Measurements from ENCODE around the gene DISP2.

DISP2 gene

DNA sequence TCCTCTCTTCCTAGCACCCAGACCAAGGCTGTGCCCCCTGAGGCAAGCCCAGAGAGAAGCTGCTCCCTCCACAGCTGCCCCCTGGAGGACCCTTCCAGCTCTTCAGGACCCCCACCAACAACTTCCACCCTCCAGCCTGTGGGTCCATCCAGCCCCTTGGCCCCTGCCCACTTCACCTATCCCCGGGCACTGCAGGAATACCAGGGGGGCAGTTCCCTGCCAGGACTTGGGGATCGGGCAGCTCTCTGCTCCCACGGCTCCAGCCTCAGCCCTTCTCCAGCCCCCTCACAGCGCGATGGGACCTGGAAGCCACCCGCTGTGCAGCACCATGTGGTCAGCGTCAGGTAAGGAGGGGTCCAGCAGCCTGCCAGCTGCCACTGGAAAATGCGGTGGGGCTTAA, 5.6 kb downstream of the DISP2 start:
- DNase-seq (ENCODE audit: low read depth in 2 of 2), result no peak

DNA sequence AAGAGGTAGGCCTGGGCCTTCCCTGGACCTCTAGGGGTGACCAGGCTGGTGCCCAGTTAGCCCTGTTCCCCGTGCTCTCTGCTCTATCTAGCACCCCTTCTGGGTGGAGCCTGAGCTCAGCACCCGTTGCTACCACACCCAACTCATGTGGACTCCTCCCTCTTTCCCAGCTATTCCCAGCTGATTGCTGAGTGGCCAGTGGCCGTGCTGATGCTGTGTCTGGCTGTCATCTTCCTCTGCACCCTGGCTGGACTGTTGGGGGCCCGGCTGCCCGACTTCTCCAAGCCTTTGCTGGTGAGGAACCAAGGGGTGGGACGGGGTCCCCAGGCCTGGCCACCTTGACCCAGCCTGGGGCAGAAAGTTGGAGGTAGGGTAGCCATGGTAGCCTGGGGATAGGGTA, 6.2 kb downstream of the DISP2 start:
- DNase-seq (ENCODE audit: low read depth in 2 of 2), result no peak

DNA sequence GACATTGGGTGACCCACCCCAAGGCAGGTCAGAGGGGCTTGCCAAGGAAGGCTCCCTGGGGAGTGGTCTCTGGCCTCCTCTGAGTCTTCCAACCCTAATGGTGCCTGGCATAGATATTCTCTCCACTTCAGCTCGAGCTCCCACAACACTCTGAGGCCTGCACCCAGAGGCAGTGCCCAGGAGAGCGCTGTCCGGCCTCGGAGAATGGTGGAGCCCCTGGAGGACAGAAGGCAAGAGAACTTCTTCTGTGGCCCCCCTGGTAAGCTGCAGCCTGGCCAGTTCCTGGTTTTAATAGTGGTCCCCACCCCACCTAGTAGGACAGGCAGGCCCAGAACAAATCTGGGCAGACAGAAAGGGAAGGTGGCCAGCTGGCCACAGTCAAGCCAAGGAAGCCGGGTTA, 7.0 kb downstream of the DISP2 start:
- DNase-seq (ENCODE audit: low read depth in 2 of 2), result no peak

DNA sequence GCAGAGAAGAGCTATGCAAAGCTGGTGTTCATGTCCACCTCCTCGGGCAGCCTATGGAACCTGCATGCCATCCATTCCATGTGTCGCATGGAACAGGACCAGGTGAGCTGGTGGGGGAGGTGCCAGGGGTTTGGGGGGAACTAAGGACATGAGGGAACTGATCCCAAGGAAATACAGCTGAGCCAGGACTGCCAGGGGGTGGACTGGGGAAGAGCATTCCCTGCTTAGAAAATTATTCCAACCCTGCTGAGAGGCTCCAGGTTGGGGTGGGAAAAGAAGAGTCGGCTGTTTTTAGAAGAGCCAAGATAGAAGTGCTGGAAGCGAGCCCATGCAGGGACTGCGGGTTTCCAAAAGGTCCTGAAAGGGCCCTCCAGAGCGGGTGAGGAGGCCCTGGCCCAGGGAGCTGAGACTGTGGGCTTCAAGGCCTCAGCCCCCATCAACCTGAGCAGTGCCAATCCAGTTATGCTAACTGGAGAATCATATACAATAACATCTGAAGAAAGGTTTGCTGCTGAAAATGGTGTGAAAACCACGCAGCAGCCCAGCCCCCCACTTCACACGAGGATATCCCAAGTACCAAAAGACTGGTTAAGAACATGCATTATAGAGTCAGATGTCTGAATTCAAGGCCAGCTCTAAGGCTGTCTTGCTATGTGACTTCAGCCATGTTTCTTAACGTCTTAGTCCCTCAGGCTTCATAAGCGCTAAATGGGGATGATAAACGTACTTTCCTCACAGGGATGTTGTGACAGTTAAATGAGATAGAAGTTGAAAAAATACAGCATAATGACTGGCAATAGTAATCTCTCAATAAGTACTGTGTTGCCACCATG, 7.8 kb downstream of the DISP2 start:
- DNase-seq (ENCODE audit: low read depth in 2 of 2), result no peak

DNA sequence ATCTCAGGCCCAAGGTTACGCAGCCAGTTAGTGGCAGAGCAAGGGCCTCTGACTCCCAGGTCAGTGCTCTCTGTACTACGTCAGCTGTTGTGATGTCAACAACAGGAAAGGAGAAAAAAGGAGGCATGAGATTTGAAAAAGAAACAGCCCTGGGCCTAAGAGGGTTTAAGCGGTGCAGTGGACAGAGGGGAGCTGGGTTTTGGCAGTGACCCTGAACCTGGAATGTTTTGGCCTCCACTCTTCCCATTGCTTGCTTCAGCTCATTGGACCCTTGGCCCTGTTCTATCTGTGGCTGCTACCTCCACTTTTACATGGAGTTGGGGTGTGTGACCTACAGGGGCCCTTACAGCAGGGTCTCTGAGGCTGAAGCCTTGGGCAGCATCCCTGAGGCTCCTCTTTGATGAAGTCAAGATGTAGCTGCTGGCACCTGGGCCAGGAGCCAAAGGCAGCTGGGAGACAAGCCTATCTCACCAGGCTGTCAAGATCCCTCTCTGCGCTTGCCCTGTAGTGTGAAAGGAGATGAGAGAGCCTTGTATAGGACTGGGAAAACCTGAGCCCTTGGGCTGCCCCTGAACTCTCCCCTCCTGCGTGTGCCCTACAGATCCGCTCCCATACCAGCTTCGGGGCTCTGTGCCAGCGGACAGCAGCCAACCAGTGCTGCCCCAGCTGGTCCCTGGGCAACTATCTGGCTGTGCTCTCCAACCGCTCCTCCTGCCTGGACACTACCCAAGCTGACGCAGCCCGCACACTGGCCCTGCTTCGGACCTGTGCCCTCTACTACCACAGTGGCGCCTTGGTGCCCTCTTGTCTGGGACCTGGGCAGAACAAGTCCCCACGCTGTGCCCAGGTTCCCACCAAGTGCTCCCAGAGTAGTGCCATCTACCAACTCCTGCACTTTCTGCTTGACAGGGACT, 8.7 kb downstream of the DISP2 start:
- DNase-seq (ENCODE audit: low read depth in 2 of 2), result no peak

DNA sequence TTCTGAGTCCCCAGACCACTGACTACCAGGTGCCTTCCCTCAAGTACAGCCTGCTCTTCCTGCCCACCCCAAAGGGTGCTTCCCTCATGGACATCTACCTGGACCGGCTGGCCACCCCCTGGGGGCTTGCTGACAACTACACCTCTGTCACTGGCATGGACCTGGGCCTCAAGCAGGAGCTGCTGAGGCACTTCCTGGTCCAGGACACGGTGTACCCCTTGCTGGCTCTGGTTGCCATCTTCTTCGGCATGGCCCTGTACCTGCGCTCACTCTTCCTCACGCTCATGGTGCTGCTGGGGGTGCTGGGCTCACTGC, 9.3 kb downstream of the DISP2 start:
- DNase-seq (ENCODE audit: low read depth in 2 of 2), result no peak

DNA sequence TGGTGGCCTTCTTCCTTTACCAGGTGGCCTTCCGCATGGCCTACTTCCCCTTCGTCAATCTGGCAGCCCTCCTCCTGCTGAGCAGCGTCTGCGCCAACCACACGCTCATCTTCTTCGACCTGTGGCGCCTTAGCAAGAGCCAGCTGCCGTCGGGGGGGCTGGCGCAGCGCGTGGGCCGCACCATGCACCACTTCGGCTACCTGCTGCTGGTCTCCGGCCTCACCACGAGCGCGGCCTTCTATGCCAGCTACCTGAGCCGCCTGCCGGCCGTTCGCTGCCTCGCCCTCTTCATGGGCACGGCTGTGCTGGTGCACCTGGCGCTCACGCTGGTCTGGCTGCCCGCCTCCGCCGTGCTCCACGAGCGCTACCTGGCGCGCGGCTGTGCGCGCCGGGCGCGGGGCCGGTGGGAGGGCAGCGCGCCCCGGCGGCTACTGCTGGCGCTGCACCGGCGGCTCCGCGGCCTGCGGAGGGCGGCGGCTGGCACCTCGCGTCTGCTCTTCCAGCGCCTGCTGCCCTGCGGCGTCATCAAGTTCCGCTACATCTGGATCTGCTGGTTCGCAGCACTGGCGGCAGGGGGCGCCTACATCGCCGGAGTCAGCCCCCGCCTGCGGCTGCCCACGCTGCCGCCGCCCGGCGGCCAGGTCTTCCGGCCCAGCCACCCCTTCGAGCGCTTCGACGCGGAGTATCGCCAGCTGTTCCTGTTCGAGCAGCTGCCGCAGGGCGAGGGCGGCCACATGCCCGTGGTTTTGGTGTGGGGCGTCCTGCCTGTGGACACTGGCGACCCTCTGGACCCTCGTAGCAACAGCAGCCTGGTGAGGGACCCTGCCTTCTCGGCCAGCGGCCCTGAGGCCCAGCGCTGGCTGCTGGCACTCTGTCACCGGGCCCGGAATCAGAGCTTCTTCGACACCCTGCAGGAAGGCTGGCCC, 9.9 kb downstream of the DISP2 start:
- DNase-seq (ENCODE audit: low read depth in 2 of 2), result peak; percentile 73

DNA sequence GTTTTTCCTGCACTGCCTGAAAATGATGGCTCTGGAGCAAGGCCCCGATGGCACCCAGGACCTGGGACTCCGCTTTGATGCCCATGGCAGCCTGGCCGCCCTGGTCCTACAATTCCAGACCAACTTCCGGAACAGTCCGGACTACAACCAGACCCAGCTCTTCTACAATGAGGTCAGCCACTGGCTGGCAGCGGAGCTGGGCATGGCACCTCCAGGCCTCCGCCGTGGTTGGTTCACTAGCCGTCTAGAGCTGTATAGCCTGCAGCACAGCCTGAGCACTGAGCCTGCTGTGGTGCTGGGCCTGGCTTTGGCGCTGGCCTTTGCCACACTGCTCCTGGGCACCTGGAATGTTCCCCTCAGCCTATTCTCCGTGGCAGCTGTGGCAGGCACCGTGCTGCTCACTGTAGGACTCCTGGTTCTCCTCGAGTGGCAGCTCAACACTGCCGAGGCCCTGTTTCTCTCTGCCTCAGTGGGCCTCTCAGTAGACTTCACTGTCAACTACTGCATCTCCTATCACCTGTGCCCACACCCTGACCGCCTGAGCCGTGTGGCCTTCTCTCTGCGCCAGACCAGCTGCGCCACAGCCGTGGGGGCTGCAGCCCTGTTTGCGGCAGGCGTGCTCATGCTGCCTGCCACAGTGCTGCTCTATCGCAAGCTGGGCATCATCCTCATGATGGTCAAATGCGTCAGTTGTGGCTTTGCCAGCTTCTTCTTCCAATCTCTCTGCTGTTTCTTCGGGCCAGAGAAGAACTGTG, 10.9 kb downstream of the DISP2 start:
- DNase-seq (ENCODE audit: low read depth in 2 of 2), result no peak

DNA sequence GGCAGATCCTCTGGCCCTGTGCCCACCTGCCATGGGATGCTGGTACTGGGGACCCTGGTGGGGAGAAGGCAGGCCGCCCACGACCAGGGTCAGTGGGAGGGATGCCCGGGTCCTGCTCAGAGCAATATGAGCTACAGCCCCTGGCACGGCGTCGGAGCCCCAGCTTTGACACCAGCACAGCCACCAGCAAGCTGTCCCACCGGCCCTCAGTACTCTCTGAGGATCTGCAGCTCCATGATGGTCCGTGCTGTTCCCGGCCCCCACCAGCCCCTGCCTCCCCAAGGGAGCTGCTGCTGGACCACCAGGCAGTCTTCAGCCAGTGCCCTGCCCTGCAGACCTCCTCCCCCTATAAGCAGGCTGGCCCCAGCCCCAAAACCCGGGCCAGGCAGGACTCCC, 11.5 kb downstream of the DISP2 start:
- DNase-seq (ENCODE audit: low read depth in 2 of 2), result no peak

DNA sequence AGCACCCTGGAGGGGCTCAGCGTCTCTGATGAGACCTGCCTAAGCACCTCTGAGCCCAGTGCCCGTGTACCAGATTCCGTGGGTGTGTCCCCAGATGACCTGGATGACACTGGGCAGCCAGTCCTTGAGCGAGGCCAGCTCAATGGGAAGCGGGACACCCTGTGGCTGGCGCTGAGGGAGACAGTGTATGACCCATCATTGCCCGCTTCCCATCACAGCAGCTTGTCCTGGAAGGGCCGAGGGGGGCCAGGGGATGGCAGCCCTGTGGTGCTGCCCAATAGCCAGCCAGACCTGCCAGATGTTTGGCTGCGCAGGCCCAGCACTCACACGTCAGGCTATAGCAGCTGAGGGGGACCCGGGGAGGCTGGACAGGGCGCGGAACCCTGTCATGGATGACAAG, 12.0 kb downstream of the DISP2 start:
- no peak for DNase-seq (ENCODE audit: low read depth in 2 of 2)

DNA sequence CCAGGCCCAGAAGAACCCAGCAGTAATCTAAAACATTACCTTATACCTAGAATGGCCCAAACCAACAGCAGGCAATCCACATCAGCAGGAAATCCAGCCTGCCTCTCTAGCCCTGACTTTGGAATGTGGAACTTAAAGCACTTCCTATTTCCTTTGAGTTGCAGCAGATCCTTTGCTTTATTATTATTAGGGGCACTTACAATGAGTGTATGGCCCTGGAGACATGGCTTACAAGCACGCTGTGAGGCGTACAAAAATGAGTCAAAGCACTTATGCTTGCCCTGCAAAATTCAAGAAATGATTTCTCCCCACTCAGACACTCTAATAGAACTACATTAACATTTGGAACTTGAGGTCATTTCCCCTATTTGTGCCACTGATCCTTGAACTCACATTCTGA, 15.0 kb downstream of the DISP2 start:
- no peak for DNase-seq (ENCODE audit: low read depth in 2 of 2)

DNA sequence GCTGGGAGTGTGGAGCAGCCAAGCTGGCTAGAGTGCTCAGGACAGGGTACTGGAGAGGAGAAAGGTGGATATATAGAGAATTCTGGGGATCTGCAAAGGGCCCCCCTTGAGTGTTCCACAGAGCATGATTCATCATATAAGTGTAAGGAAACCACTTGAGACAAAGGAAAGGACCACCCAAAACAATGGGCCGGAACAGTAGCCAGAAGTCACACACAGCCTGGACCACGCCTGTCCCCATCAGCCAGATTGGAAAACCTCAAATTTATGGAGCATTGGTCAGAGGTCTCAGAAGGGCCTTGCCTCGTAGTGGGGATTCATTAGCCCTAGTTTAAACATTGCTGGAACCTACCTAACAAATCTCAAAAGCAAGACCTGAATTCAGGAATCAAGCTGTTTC, 19.6 kb downstream of the DISP2 start:
- DNase-seq (ENCODE audit: low read depth in 2 of 2), result no peak

DNA sequence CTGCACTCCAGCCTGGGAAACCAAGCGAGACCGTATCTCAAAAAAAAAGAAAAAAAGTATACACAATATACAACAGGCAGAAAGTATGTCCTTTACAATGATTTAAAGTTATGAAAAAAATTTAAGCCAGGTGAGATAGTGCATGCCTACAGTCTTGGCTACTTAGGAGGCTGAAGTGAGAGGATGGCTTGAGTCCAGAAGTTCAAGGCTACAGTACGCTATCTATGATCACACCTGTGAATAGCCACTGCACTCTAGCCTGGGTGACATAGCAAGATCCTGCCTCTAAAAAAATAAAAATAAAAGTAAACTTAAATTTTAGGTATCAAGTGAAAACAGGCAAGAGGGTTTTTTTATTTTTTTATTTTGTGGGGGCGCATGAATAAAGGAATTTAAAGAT, 21.4 kb downstream of the DISP2 start:
- DNase-seq (ENCODE audit: low read depth in 2 of 2), result no peak

DNA sequence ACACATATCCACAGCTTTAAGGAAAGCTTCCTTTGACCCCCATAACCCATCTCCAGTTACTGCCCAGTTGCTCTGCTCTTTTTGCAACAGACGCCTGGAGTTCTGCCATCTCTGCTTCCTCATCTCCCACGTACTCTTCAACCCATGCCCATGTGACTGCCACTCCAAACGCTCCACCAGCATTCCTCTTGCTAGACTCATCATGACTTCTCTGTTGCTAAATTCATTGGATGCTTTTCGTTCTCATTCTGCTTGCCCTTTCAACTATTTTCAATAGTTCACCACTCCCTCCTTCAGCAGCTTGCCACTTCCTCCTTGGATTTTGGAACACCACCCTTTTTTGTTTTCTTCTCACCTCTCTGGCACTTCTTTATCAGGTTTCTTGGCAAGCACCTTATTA, 21.8 kb downstream of the DISP2 start:
- no peak for DNase-seq (ENCODE audit: low read depth in 2 of 2)

DNA sequence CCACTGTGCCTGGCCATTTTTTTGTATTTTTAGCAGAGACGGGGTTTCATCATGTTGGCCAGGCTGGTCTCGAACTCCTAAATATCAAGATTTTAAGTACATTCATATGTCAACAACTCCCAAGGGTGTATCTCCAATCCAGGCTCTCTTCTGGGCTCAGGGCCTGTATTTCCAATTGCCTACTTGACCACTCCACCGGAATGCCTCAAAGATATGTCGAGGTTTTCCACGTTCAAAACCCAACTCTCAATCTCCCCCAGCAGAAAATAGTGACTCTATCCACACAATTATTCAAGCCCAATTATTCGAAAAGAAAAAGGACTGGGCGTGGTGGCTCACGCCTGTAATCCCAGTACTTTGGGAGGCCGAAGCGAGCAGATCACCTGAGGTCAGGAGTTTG, 22.6 kb downstream of the DISP2 start:
- DNase-seq (ENCODE audit: low read depth in 2 of 2), result no peak

DNA sequence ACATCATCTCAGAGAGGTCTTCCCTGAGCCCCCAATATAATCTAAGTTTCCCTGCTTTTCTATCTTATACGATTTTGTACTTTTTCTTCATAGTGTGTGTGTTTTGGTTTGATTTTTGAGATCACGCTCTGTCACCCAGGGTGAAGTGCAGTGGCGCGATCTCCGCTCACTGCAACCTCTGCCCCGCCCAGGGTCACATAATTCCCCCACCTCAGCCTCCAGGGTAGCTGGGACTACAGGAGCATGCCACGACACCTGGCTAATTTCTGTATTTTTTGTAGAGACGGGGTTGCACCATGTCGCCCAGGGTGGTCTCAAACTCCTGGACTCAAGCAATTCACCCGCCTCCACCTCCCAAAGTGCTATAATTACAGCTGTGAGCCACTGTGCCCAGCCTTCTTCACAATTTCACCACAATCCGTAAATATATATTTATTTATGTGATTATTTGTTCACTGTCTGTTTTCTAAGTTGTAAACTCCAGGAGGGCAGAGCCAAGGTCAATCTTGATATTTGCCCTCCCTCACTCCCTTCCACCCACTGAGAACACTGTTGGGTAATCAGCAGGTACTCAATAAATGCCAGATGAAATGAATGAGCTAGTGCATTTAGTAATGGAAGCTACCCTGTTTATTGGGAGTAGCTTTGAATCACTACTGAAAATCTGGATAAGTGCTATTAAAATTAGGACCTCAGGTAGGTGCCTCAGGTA, 24.0 kb downstream of the DISP2 start:
- no peak for DNase-seq (ENCODE audit: low read depth in 2 of 2)

DNA sequence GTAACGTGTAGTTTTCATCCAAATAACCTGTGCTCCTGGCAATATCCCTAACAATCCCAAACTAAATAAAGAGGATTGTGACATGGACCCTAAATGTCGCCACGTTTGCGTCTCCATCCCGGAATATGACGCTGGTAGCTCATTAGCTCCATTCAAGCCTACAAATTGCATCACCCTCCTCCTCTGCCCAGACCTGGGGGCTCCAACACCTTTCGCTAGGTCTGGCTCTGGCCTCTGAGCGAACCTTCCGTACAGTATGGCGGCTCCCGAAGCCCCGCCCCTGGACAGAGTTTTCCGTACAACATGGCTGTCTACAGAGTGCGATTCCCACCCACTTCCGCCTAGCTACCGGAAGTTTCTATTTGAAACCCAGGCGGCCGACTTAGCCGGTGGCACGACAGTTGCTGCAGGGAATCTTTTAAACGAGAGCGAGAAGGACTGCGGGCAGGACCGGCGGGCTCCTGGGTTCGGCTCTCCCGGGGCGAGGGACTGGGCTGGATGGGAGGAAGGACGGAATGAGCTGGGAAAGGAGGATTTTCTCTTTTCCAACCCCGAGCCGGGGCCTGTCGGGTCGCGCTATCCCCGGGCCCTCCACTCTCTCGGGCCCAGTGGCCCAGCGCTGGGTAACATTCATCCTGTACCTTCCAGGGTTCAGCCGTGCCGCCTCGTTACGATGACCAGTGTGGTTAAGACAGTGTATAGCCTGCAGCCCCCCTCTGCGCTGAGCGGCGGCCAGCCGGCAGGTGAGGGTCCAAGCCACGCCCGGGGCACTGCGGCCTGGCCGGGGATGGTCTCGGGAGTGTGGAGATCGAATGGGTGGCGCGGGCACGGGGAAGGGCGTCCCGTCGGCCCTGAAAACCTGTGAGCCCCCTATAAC, 24.8 kb downstream of the DISP2 start, which contains the start of gene KNSTRN:
Gene KNSTRN, plus strand, starts transcription at position 142 of the 877 bp plus-strand sequence. Its CDS starts 115 bp downstream, at position 257.
- DNase-seq (ENCODE audit: low read depth in 2 of 2), result peak; percentile 91

DNA sequence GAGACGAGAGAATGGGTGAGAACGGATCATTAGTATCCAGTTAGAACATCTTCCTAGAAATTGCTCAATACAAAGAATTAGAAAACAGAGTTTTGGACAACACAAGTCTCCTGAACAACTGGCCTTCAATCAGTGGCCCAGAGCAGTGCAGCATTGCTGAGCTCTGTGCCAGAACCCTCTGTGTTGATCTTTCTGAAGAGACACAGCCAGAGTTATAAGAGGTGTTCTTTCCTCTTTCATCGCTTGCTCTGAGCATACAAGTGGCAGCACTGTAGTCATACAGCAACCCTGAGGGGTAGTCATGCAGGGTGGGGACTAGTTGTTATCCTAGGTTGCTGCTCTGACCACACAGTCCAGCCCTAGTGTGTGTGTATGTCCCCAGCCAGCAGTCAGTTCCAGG, 28.5 kb downstream of the DISP2 start:
- DNase-seq (ENCODE audit: low read depth in 2 of 2), result no peak
